ENCODE data around the gene EPC2.

DNA sequence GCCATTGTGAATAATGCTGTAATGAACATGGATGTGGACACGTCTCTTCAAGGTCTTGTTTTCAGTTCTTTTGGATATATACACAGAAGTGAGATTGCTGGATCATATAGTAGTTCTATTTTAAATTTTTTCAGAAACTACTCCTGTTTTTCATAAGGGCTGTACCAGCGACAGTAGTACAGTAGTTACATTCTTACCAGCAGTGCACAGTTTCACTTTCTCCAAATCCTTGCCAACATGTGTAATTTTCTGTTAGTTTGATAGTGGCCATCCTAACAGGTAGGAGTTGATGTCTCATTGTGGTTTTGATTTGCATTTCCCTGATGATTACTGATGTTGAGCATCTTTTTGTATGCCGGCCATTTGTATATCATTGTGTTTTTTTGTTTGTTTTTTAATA lies 81.7 kb downstream of the EPC2 start:
- TF ChIP-seq, protein P1, sequence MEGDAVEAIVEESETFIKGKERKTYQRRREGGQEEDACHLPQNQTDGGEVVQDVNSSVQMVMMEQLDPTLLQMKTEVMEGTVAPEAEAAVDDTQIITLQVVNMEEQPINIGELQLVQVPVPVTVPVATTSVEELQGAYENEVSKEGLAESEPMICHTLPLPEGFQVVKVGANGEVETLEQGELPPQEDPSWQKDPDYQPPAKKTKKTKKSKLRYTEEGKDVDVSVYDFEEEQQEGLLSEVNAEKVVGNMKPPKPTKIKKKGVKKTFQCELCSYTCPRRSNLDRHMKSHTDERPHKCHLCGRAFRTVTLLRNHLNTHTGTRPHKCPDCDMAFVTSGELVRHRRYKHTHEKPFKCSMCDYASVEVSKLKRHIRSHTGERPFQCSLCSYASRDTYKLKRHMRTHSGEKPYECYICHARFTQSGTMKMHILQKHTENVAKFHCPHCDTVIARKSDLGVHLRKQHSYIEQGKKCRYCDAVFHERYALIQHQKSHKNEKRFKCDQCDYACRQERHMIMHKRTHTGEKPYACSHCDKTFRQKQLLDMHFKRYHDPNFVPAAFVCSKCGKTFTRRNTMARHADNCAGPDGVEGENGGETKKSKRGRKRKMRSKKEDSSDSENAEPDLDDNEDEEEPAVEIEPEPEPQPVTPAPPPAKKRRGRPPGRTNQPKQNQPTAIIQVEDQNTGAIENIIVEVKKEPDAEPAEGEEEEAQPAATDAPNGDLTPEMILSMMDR (conservative IDR thresholded peaks at IDR 0.05; ENCODE audit: low read depth, low read length) = no peak
- no peak for TF ChIP-seq EZH2 (IDR thresholded peaks at IDR 0.05; ENCODE audit: borderline replicate concordance, low read depth, low read length, poor library complexity, severe bottlenecking)
